ENCODE measurements around the gene TP53TG3. TPM values are rescaled to one million over a fixed set of nuclear protein-coding genes. Genes with fewer than 3 reads are reported as not detected.
A peak's percentile ranks its signal among the peaks of the same experiment; 100 is the strongest.
"Not testable (repeated sequence)": the region's sequence is repeated elsewhere in the genome, so short reads cannot be mapped to it uniquely, and the experiment has no call there.

The TP53TG3 gene, protein sequence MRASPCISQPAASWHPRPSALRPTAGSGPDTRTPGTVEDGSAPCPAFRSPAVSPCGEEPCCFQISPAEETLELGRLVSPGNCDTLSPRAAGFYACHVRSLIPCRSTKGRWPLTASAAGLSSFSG
- total RNA-seq, result not detected
- long read RNA-seq, donor 1, result 0 reads
- long read RNA-seq, donor 2, result 0 reads

GRCh38 chr16:32676065-32676464 lies at the start of gene TP53TG3:
TSS of gene TP53TG3 (minus strand) at chr16:32676165. CDS start at chr16:32676097, 68 bp downstream.
- intact Hi-C loops (cut with DNase I); DNase-seq (ENCODE audit: low spot score): not testable (repeated sequence)

DNA sequence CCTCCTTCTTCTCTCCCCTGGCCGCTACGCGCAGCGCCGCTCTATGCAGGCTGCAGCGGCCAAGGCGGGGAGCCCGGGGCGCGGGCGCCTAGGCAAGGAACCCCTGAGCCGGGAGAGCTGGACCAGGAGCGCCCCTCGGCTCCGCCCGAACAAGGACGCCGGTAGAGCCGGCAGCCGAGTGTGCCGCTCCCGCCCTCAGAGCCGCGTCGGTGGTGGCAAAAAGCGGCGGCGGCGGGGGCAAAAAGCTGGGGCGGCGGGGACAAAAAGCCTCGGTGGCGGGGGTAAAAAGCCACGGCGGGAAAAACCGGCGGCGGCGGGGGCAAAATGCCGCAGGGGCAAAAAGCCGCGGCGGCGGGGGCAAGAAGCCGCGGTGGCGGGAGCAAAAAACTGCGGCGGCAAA lies 25.1 kb downstream of the TP53TG3 start:
- intact Hi-C loops (cut with DNase I), result not testable (repeated sequence)
- peak; percentile 48 for DNase-seq (ENCODE audit: low spot score)

DNA sequence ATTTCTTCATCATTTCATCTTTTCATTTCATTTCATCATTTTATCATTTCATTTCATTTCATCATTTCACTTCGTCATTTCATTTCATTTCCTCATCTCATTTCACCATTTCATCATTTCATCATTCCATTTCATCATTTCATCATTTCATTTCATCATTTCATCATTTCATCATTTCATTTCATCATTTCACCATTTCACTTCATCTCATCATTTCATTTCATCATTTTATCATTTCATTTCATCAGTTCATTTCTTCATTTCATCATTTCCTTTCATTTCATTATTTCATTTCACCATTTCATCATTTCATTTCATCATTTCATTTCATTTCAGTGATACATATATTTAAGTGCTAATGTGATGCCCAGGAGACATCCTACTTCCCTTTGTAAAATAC lies 28.4 kb downstream of the TP53TG3 start:
- intact Hi-C loops (cut with DNase I); DNase-seq (ENCODE audit: low spot score): not testable (repeated sequence)

DNA sequence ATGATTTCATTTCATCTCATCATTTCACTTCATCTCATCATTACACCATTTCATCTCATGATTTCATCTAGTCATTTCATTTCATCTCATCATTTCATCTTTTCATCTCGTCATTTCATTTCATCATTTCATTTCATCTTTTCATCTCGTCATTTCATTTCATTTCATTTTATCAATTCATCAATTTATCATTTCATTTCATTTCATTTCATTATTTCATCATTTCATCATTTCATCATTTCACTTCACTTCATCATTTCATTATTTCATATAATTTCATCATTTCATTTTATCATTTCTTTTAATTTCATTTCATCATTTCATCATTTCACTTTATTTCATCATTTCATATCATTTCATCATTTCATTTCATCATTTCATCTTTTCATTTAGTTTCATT lies 29.2 kb downstream of the TP53TG3 start:
- DNase-seq (ENCODE audit: low spot score); intact Hi-C loops (cut with DNase I): not testable (repeated sequence)

GRCh38 chr16:32646177-32646576 lies 29.8 kb downstream of the TP53TG3 start:
- DNase-seq (ENCODE audit: low spot score); intact Hi-C loops (cut with DNase I): not testable (repeated sequence)

DNA sequence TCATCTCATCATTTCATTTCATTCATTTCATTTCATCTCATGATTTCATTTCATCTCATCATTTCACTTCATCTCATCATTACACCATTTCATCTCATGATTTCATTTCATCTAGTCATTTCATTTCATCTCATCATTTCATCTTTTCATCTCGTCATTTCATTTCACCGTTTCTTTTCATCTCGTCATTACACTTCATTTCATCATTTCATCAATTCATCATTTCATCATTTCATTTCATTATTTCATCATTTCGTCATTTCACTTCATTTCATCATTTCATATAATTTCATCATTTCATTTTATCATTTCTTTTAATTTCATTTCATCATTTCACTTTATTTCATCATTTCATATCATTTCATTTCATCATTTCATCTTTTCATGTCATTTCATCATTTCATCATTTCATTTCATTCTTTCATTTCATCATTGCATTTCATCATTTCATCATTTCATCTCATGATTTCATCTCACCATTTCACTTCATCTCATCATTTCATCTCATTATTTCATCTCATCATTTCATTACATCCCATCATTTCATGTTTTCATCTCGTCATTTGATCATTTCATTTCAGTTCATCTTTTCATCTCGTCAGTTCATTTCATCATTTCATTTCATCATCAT lies 30.6 kb downstream of the TP53TG3 start:
- intact Hi-C loops (cut with DNase I); DNase-seq (ENCODE audit: low spot score): not testable (repeated sequence)

DNA sequence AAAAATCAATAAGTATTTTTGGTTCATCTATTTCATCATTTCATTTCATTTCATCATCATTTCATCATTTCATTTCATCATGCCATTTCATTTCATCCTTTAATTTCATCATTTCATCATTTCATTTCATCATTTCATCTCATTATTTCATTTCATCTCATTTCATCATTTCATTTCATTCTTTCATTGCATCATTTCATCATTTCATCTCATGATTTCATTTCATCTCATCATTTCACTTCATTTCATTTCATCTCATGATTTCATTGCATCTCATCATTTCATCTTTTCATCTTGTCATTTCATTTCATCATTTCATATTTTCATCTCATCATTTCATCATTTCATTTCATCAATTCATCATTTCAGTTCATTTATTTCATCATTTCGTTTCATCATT lies 31.2 kb downstream of the TP53TG3 start:
- DNase-seq (ENCODE audit: low spot score); intact Hi-C loops (cut with DNase I): not testable (repeated sequence)

DNA sequence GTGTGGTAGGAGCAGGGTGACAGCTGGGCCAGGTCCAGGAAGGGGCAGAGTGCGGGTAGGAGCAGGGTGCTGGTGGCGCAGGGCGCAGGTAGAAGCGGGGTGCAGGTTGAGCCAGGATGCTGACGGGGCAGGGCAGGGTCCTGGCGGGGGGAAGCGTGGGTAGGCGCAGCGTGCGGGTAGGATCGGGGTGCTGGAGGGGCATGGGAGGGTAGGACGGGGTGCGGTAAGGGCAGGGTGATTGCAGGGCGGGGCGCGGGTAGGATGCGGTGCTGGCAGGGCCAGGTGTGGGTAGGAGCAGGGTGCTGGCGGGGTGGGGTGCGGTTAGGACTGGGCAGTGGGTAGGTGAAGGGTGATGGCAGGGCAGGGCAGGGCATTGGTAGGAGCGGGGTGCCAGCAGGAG lies 38.4 kb downstream of the TP53TG3 start:
- intact Hi-C loops (cut with DNase I); DNase-seq (ENCODE audit: low spot score): not testable (repeated sequence)

DNA sequence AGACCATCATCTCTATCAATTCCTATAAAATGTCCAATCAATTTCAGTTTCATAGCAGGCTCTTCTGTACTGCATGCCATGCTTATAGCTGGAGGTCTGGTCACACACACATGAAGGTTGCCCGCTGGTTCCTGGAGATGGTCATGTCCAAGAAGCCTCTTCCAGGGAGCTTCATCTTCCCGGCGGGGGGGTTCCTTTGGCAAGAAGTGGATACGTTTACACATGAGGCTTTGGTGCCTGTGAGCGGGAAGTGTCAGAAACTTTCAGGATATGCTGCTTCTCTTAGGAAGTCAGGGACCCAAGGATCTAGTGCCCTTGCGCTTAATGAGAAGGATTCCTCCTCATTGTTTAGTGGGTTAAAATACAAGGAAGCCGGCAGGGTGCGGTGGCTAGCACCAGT lies 43.9 kb downstream of the TP53TG3 start:
- peak; percentile 58 for DNase-seq (ENCODE audit: low spot score)

More for the DNA sequence above, 43.9 kb downstream of the TP53TG3 start:
- intact Hi-C loops (cut with DNase I), result not testable (repeated sequence)
